Erythroblast (primary cell): ENCODE results near the gene NFE2L3.
"Not testable (repeated sequence)": the region's sequence is repeated elsewhere in the genome, so short reads cannot be mapped to it uniquely, and the experiment has no call there.

Experiments used
- DNase-seq, 2 experiments: peaks; one replicate each; lab custom pipeline; 2025; lab: John Stamatoyannopoulos, UW
- GATA1 ChIP-seq: IDR thresholded peaks from 2 replicates; pipeline ENCODE4 v1.6.1; 2011; ENCODE audit warnings: low read depth, mild to moderate bottlenecking, control low read depth, low read length, moderate library complexity
- POLR2A ChIP-seq: IDR thresholded peaks from 2 replicates; pipeline ENCODE4 v1.6.1; 2011; ENCODE audit warnings: mild to moderate bottlenecking, low read length

The NFE2L3 gene

GRCh38 chr7:26140380-26140779 is 11.6 kb upstream of the NFE2L3 start:
- TF ChIP-seq POLR2A (no peak), GATA1 (no peak)
- DNase-seq, result no peak

- DNase-seq, result no peak
- no peak for TF ChIP-seq POLR2A
- TF ChIP-seq GATA1, result no peak
Observed at GRCh38 chr7:26141077-26141476, 10.9 kb upstream of the NFE2L3 start.

- TF ChIP-seq GATA1 (no peak), POLR2A (no peak)
- no peak for DNase-seq
Observed at GRCh38 chr7:26143298-26144048, 8.5 kb upstream of the NFE2L3 start.

- TF ChIP-seq POLR2A (no peak), GATA1 (no peak)
- no peak for DNase-seq
Observed at GRCh38 chr7:26144184-26145080, 7.6 kb upstream of the NFE2L3 start.

- TF ChIP-seq GATA1, result no peak
- no peak for TF ChIP-seq POLR2A
- DNase-seq, result no peak
Observed at GRCh38 chr7:26145238-26145637, 6.8 kb upstream of the NFE2L3 start.

- TF ChIP-seq POLR2A (no peak), GATA1 (no peak)
- DNase-seq, result no peak
Observed at GRCh38 chr7:26147030-26147429, 5.0 kb upstream of the NFE2L3 start.

GRCh38 chr7:26147646-26148306 is 4.2 kb upstream of the NFE2L3 start:
- DNase-seq, result not testable (repeated sequence)

- DNase-seq, result not testable (repeated sequence)
Observed at GRCh38 chr7:26148307-26148700, 3.7 kb upstream of the NFE2L3 start.

- TF ChIP-seq GATA1, result no peak
- no peak for TF ChIP-seq POLR2A
- no peak for DNase-seq
Observed at GRCh38 chr7:26149391-26149977, 2.5 kb upstream of the NFE2L3 start.

GRCh38 chr7:26151096-26151495 is 902 bp upstream of the NFE2L3 start:
- DNase-seq, result no peak
- no peak for TF ChIP-seq POLR2A
- no peak for TF ChIP-seq GATA1

- no peak for DNase-seq
- no peak for TF ChIP-seq POLR2A
- TF ChIP-seq GATA1, result no peak
Observed at GRCh38 chr7:26151650-26151952, 397 bp upstream of the NFE2L3 start.

GRCh38 chr7:26152782-26153240 is 813 bp downstream of the NFE2L3 start:
- not testable (repeated sequence) for DNase-seq

GRCh38 chr7:26153241-26153822 is 1.3 kb downstream of the NFE2L3 start:
- TF ChIP-seq GATA1, result no peak
- TF ChIP-seq POLR2A, result no peak
- no peak for DNase-seq
